RCC 7860 (cell line): ENCODE results near the gene STK24.

Experiments used
- DNase-seq: peaks from one replicate; pipeline ENCODE4 v3.0.0-alpha.2; 2015; ENCODE audit warnings: low spot score
- FAIRE-seq: peaks from 2 replicates; lab custom pipeline; 2012; peaks lifted over from hg19 to GRCh38; lab: Jason Lieb, UNC

The STK24 gene

GRCh38 chr13:98479496-98480003 lies 97.4 kb downstream of the STK24 start:
- DNase-seq: no peak
- FAIRE-seq: no peak

- DNase-seq: peak; percentile 84
- FAIRE-seq: peak; percentile 90
Measured at GRCh38 chr13:98478189-98479129, 98.4 kb downstream of the STK24 start.

GRCh38 chr13:98476538-98476966 lies 100.4 kb downstream of the STK24 start:
- DNase-seq: peak; percentile 89
- FAIRE-seq: peak; percentile 86

GRCh38 chr13:98476106-98476505 lies 100.8 kb downstream of the STK24 start:
- no peak for DNase-seq

DNA sequence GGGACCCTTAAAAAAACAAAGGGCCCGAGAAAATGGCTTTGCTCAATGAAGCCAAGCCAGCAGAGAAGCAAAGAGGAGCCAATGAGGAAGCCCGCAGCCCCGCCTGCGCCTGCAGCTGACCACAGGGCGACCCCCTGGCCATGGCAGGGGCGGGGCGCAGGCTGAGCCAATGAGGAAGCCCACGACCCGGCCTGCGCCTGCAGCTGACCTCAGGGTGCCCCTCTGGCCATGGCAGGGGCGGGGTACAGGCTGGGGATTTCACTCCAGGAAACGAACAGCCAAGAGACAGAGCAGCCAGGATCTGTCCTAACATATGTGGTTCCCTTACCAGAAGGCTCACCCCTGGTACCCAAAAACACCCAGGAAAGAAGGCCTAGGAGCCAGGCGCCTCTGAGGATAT lies 101.4 kb downstream of the STK24 start:
- FAIRE-seq: no peak

More at GRCh38 chr13:98476106-98476505, 100.8 kb downstream of the STK24 start:
- FAIRE-seq: no peak

DNA sequence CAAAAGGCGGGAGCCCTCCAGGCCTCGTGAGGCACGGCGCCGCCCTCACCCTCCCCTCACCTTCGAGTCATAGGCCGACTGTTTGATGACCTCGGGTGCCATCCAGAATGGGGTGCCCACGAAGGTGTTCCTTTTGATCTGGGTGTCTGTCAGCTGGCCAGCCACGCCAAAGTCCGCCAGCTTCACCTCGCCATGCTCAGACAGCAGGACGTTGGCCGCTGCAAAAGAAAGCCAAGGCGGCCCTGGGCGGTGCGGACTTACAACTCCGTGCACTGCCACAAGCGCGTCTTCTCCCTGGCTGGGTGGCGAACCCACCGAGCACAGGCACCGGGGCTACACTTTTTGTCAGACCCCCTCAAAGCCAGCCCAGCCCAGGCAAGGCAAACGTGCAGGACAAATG lies 102.1 kb downstream of the STK24 start:
- DNase-seq (no peak), FAIRE-seq (no peak)

More for the DNA sequence above, 101.4 kb downstream of the STK24 start:
- no peak for DNase-seq

GRCh38 chr13:98474292-98474691 lies 102.6 kb downstream of the STK24 start:
- FAIRE-seq (no peak), DNase-seq (no peak)

DNA sequence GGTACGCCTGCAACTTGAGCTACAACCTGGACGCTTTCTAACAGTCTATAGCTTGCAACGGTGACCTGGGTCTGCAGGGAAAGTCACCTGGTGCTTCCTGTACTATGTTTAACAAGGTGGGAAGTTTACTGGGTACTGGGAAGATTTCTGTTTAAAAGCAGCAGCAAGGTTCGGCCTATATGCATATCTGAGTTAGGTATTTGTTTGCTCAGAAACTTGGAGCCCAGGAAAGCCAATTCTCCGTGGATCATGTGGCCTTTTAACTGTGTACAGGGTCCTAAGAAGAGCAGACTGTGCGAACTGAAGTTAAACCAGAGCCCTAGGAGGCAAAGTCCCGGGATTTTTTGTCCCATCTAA lies 103.1 kb downstream of the STK24 start:
- FAIRE-seq (no peak), DNase-seq (no peak)

- DNase-seq: no peak
- FAIRE-seq: no peak
Measured at GRCh38 chr13:98473135-98473787, 103.6 kb downstream of the STK24 start.

- FAIRE-seq (no peak), DNase-seq (no peak)
Measured at GRCh38 chr13:98471934-98472333, 105.0 kb downstream of the STK24 start.

- no peak for DNase-seq
- FAIRE-seq: no peak
Measured at GRCh38 chr13:98470920-98471319, 106.0 kb downstream of the STK24 start.

DNA sequence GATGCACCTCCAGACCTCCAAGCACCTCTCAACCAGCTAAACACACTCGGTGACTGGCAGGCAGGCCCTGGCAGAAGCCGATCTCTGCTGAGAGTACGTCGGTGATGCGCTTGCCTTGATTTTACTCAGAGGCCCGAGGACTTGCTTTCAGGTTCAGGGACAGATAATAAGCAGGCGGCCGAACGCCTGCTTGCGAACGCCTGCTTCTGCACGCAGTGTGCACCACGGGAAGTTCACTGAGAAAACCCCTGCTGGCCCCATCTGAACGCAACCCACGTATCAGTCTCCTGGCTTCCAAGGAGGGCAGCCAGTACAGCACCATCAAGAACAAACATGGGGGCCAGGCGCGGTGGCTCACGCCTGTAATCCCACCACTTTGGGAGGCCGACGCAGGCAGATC lies 108.0 kb downstream of the STK24 start:
- DNase-seq (no peak), FAIRE-seq (no peak)

GRCh38 chr13:98468361-98468760 lies 108.5 kb downstream of the STK24 start:
- DNase-seq (no peak), FAIRE-seq (no peak)

GRCh38 chr13:98467263-98467985 lies 109.5 kb downstream of the STK24 start:
- no peak for FAIRE-seq

DNA sequence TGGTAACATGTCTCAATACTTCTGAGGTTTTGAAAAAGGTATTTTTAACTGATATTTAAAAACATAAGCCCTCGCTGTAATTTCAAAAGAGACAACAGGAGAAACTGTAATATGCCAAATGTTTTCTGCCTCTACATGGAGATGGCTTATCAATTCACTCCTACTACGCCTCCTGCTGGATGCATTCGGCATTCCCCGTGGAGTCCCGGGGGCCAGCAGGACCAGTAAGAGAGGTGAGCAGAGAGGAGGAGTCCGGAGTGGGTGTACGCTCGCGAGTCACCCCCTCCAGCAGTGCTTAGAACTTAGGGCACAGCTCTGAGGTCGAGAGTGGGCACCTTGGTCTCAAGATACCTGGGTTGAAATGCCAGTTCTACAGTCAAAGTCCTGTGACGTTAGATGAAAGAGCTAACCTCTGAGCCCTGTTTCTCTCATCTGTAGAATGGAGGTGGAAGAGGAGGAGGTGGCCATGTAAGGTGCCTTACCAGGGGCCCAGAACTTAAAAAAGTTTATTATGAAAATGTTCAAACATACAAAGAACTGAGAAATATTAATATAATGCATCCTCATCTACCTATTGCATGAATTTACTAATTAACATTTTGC lies 110.2 kb downstream of the STK24 start:
- peak; percentile 7 for DNase-seq
- no peak for FAIRE-seq

More at GRCh38 chr13:98467263-98467985, 109.5 kb downstream of the STK24 start:
- no peak for DNase-seq

DNA sequence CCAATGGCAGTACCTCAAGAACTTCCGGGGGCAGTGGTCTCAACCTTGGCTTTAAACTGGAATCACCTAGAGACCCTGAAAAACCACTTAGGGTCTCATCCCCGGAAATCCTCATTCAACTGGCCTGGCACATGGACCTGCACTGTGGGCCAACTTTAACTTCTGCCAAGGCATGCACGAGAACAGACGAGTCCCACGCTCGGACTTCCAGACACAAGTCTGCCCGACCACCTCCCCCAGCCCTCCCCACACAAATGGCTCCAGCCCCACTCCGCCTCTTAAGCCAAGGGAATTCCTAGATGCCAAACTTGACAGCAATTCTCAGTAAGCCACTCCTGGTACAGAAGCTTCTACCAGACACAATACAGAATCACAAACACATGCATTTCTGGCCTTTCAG lies 114.0 kb downstream of the STK24 start:
- DNase-seq (no peak), FAIRE-seq (no peak)

DNA sequence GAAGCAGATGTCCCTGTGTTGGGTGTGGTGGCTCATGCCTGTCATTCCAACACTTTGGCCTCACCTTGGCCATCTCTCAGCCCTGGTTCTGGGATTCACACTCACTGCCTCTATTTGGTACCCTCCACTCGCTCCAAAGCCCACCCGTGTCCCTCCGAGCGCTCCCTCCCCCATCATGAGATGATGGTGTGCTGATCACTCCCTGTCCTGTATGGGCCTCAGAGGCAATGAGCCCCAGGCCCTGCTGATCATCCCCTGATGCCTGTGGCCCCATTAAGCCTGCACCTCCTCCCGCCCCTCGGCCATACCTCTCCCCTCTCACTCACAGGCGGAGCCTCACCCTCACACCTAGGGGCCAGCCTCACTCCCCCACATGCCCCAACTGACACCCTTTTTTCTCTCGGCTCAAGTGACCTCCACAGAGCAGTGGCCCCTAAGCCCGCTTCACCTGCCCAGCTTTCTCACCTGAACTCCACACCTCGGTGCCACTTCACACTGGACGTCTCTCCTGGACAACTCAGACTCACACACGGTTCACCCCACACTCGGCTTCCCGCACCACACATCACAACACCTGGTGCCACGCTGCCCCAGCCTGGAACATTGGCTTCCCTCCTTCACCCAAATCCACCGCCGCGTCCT lies 114.5 kb downstream of the STK24 start:
- FAIRE-seq: no peak
- no peak for DNase-seq

DNA sequence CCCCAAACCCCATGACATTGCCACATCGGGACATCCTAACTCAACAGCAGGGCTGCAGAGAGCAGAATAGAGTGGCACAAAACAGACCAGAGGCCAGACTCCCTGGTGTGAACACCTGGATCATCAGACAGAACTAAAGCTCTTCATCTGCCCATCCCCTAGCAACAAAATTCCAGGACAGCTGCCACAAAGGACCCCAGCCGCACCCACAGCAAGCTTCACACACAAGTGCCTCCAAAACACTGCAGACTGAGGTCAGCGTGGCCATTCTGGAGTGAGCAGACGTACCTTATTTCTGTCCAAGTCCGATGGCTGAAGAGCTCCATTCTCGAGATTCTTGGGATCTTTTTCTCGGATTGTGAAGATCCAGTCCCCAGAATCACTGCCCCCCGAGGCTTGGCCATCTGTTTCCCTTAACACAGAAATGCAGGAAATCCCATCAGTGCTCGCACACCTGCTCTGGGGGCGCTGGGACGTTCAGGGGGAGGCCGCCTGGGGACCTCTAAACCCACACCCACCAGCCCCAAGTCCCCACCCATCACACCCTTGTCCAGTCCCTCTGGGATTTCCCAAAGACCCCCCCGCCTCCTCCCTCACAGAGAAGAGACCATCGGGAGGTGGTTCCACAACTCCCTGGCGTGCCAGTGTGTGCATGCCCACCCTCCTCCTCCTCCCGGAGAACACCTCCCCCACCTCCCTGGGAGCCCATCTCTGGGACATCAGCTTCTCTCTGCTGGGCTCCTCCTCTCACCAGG lies 115.2 kb downstream of the STK24 start:
- no peak for FAIRE-seq
- no peak for DNase-seq

GRCh38 chr13:98460516-98460915 lies 116.4 kb downstream of the STK24 start:
- no peak for DNase-seq
- no peak for FAIRE-seq
